GM18498 (cell line): ENCODE data around the gene MTCL3.

ENCODE experiments used
- ATAC-seq: cut with Tn5 transposase; IDR thresholded peaks from one replicate; pipeline ENCODE4 v1.9.1; 2021; ENCODE audit warnings: mild to moderate bottlenecking, moderate library complexity; ENCODE audit not compliant: unreplicated experiment

The MTCL3 gene

GRCh38 chr6:127518710-127519468 lies at the start of gene MTCL3:
TSS of gene MTCL3 (minus strand) at chr6:127519335.
- ATAC-seq = no peak

- ATAC-seq = no peak
Observed at GRCh38 chr6:127567476-127567875, 48.3 kb upstream of the MTCL3 start.

- no peak for ATAC-seq
Observed at GRCh38 chr6:127566651-127567050, 47.5 kb upstream of the MTCL3 start.

GRCh38 chr6:127566119-127566518 lies 47.0 kb upstream of the MTCL3 start:
- ATAC-seq = no peak

GRCh38 chr6:127564761-127565160 lies 45.6 kb upstream of the MTCL3 start:
- no peak for ATAC-seq

GRCh38 chr6:127561660-127562059 lies 42.5 kb upstream of the MTCL3 start:
- ATAC-seq = no peak

- ATAC-seq = peak; percentile 87
Observed at GRCh38 chr6:127554435-127555006, 35.4 kb upstream of the MTCL3 start.

- ATAC-seq = no peak
Observed at GRCh38 chr6:127550403-127550802, 31.3 kb upstream of the MTCL3 start.

- no peak for ATAC-seq
Observed at GRCh38 chr6:127547904-127548649, 28.9 kb upstream of the MTCL3 start.

- ATAC-seq = peak; percentile 64
Observed at GRCh38 chr6:127547215-127547614, 28.1 kb upstream of the MTCL3 start.

- ATAC-seq = peak; percentile 70
Observed at GRCh38 chr6:127539272-127539671, 20.1 kb upstream of the MTCL3 start.

GRCh38 chr6:127538750-127539264 lies 19.7 kb upstream of the MTCL3 start:
- ATAC-seq = no peak

GRCh38 chr6:127533736-127534135 lies 14.6 kb upstream of the MTCL3 start:
- ATAC-seq = no peak

GRCh38 chr6:127533011-127533410 lies 13.9 kb upstream of the MTCL3 start:
- ATAC-seq = no peak

- no peak for ATAC-seq
Observed at GRCh38 chr6:127522714-127523113, 3.6 kb upstream of the MTCL3 start.

GRCh38 chr6:127520066-127520465 lies 931 bp upstream of the MTCL3 start:
- no peak for ATAC-seq

- no peak for ATAC-seq
Observed at GRCh38 chr6:127519469-127519785, 292 bp upstream of the MTCL3 start.

- no peak for ATAC-seq
Observed at GRCh38 chr6:127518191-127518709, 885 bp downstream of the MTCL3 start.

GRCh38 chr6:127517693-127518092 lies 1.4 kb downstream of the MTCL3 start:
- ATAC-seq = no peak

- ATAC-seq = peak; percentile 57
Observed at GRCh38 chr6:127516662-127517273, 2.4 kb downstream of the MTCL3 start.
